NCI-H2081 treated with DMSO at 0.1 percent for 48 hours (cell line): ENCODE results near the gene TNPO3.

Source experiments
- DNase-seq: peaks from one replicate; lab custom pipeline; 2025; lab: John Stamatoyannopoulos, UW

Gene TNPO3

DNA sequence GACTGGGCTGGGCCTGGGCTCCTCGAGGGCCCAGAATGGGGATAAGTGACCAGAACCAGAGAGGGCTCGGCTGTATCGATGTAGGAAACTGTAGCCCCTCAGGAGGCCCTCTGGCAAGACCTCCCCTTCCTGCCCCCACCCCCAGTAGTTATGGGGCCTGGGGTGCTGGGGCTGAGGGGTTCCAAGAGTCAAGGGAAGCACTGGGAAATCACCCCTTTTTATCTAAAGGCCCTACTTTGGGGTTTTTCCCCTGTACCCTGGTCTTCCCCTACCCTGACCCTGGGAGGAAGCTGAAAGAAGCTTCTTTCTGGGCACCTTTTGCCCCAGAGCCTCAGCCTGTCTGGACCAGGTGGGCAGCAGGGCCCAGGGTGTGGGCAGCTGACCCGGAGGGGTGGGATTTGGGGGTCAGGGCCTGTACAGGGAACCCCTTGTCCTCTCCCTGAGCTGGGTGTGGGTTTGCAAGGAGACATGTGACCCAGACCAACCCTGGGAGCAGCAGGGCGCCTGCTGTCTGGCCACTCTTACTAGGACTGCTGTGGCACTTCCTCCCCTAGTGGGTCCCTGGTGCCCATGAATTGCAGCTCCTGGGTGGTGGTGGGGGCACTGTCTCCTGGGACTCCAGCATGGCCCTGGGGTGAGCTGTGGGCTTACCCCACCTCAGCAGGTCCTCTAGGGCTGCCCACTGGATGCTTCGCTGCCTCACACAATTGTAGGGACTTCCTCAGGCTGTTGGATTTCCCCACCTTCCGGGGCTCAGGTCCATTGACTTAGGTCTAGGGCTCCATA, 115.6 kb downstream of the TNPO3 start:
- DNase-seq, result no peak

DNA sequence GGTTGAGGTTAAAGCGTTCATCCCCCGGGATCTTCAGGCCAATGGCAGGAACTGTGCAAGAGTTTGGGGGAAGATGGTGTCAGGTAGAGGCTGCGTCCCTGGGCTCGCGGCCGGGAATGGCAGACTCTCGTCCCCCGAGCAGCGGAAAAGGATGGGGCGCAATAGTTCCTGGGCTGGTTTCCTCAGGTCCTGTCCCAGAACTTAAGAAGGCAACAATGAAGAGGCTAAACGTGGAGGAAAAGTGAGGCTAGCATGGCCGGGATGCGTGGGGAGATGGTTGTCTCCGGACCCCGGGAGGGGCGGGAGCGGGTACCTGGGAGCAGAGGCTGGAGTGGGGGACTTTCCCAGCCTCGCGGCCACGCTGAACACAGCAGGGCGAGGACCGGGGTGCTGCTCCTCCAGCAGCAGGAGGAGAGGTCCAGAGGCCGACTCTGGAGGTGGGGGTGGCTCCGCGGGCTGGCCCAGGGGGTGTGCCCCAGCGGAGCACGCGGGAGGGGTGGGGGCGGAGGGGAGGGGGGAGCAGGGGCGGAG, 116.3 kb downstream of the TNPO3 start:
- DNase-seq, result no peak

DNA sequence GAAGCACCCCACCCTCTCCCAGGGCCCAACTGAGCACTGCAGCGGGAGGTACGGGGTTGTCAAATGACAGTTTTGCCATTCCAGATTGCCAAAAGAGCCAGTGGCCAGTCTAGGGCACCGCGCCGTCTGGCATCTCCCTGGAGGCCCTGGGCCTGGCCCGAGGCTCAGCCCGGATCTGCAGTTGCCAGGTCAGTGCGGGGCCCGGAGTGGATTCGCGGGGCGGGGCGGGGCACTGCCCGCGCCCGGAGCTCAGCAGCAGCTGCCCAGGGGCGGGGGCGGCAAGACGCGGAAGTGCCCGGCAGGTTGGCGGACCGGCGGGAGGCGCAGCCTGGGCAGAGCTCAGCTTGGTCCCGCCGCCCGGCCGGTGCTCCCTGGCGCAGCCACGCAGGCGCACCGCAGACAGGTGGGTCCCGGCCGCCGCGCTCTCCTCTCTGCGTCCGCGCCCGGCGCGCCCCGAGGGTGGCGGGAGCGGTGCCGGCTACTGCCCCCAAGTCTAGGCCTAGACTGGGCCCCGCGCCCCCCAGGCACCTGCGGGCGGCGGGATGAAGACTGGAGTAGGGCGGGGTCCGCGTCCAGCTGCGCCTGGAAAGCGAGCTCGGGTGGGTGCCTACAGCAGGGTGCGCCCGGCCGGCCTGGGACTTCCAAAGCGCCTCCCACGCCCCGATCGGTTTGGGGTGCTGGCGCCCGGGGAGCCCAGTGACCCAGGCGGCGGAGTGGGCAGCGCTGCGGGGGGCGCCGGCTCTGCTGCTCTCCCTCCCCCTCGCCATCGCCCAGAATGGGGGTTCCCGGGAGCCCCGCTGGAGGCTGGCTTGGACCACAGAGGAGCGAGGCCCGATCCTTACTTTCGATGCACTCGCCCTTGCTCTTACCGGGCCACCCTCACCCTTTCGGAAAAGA, 117.0 kb downstream of the TNPO3 start, which contains the start of gene IRF5:
Gene IRF5, plus strand, starts transcription at position 281 of the 897 bp plus-strand sequence. CDS start 4,155 bp downstream, outside the sequence.
- DNase-seq, result no peak

DNA sequence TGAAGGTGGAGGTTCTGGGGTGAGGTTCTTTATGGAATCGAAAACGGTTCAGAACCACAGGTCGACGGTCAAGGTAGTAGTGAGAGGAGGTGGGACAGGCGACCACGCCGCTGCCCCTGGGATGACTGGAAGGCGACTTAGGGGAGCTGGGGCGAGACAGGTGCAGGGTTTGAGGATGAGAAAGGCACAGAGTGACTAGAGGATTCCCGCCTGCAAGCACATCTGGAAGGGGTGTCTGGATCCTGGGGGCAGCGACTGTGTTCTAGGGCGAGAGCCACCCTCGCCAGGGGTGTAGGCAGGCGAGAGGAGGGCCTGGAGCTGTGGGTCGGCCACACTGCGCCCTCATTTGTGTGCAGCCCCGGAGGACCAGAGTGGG, 117.7 kb downstream of the TNPO3 start:
- no peak for DNase-seq

DNA sequence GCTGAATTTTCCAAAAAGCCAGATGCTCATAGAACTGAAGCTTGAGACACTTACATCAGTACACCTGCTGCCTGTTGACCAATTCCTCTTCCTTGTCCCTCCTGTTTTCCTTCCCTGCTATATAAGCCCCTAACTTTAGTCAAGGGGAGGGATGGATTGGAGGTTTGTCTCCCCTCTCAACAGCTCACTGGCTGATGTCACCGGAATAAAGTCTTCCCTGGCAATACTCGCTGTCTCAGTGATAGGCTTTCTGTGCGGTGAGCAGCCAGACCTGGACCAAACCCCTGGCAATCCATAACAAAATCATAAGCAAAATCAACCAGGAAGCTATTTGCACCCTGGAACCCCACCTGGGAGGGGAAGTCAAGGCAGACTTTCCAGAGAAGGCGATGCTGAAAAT, 118.1 kb downstream of the TNPO3 start:
- no peak for DNase-seq

DNA sequence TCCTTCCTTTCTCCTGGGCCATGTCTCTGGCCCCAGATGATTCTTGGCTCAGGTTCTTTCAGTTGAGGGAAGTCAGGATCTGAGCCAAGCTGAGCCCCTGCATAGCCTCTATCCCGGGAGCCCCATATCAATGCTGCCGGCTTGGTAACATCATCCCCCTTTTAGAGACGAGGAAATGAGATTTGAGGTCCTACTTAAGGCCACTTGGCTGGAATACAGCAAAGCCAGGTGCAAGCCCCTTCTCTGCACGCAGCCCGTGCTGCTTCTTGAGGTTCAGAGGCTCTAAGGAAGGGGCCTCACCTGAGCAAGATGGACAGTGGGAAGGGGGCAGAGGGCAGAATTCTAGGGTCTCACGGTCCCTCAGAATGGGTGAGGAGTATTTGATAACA, 119.6 kb downstream of the TNPO3 start:
- no peak for DNase-seq

DNA sequence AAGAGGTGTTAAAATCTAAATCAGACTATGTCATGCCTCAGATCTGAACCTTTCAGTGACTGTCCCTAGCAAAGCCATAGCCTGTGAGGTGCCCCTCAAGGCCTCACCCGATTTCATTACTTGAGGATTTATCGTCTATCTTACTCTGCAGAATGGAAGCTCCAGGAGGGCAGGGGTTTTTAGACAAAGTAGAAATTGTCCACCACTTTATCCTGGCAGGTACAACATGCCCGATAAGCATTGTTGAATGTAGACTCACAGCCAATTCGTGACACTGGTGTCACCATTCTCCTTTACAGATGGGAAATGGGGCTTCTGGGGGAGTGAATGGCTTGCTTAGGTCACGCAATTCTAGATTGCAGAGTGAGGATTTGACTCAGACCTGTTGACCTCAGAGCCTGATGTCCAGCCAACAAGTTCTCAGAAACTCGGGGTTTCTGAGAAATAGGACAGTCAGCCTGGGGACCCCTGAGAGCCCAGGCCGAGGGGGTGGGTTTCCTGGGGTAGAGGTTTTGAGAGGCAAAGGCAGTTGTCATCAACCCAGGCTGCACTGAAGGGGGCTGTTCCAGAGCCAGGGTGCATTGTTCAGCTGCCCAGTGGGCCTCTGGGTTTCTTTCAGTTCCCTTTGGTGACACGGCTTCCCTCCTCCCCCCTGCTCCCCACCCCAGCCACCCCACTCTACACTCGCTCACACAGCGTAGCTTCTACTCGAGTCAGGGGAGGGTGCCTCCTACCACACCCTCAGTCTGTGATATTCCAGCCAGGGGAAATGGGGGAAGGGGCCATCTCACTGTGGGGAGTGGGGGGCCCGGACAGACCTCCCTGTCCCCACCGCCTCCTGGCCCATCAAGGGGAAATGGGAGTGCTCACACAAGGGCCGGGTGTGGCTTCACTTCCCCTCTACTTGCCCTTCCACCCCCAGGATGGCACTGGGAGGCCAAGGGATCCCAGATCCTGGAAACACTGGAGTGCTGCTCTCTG, 120.3 kb downstream of the TNPO3 start:
- DNase-seq, result no peak

DNA sequence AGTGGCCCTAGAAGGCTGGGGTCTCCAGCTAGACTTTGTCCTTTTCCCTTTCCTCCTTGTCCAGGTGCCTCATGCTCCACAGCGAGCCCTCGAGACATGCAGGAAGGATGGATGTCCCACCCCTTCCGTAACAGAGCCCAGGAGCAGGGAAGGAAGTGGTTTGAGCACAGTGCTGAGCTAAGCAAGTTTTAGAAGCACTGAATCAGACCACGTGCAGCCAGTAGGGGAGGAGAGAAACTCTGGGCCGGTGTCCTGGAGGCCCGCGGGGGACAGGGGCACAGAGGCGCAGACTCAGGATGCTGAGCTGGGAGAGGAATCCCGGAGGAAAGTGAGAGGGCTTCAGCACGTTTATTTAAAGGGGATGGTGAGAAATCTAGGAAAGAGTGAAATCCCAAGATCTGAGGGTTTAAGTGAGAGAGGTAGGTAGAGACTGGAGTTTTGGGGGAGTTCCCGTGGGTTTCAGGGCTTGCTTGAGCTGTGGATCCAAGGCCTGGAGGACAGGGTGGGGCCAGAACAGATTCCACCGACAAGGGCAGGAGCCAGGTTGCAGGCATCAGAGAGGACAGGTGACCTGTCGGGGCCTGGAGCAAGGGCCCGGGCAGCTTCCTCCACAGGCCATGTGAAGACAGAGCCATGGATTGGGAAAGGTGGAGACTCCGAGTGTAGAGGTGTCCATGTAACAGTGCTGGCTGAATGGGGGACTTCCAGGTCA, 121.6 kb downstream of the TNPO3 start:
- no peak for DNase-seq

DNA sequence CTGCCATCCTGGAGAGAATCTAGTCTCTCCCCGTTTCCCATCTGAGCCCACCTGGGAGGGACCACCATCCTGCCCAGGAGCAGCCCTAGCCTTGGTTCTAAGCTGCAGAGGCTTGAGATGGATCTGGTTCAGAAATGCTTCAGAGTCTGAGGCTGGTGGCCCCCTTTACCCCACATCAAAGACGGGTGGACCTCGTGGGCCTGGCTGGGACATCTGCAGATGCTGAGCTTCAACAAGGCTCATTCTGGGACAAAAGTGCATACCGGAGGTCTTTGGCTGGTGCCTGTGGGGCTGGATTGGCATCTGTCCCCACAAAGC, 122.1 kb downstream of the TNPO3 start:
- DNase-seq, result no peak

DNA sequence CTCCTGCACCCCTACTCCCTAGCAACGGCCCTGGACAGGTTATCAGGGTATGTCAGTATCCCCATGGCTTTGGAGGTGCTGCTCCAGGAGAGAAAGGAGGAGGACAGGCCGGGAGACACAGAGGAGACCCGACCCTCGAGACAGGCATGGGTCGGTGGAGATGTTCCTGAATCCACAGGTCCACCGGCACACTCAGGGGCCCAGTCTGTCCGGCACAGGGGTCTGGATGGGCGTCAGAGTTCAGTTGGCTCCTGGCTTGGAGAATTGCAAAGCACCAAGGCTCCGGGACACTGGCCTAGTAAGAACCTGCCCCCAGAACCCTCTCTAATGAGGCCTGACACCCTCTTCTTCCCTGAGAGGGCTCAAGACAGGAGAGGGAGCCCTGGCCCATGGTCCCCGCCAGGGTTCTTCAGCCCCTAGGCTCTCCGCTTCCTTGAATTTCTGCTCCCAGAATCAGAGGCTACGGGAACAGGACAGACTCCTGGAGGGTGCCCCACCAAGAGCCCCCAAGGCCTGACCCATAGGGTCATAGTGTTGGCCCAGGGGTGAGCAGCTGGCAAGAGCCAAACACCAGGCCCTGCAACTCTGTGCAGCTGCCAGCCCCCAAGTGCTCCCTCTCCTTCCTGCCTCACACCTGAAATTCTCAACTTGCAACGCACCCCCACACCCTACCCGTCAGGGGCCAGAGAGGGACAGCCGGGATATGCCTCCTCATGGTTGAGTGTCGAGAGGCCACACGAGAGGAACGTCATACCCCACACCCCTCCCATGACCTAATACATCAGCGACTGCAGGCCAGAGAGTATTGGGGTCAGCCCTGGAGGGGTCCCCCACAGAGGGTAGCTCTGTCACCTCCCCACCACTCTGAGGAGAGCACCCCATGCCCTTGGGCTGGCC, 122.7 kb downstream of the TNPO3 start:
- DNase-seq, result no peak

DNA sequence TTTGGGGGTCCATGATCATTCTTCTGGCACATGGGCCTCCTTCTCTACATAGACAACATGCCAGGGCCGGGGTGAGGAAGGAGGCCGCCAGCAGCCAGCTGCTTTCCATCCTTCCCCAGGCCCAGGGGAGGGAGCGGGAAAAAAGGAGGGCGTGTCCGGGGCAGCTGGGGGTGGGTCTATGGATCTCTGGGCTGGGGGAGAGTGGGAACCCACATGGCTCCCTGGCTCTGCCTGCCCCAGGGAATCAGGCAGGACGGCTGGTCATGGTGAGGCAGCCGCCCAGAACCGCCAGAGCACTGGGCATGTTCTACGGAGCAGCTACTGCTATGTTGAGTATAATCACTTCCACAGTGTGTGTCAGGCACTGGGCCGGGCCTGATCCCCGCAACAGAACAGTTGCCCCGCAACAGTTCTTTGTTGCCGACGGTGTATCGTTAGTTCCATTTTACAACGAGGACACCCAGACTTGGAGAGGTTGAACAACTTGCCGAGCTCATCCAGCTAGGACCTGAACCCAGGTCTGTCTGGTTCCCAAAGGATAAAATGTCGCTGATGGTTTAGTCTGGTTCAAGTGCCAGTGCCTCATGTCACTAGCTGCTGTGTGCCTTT, 123.6 kb downstream of the TNPO3 start:
- DNase-seq, result no peak

DNA sequence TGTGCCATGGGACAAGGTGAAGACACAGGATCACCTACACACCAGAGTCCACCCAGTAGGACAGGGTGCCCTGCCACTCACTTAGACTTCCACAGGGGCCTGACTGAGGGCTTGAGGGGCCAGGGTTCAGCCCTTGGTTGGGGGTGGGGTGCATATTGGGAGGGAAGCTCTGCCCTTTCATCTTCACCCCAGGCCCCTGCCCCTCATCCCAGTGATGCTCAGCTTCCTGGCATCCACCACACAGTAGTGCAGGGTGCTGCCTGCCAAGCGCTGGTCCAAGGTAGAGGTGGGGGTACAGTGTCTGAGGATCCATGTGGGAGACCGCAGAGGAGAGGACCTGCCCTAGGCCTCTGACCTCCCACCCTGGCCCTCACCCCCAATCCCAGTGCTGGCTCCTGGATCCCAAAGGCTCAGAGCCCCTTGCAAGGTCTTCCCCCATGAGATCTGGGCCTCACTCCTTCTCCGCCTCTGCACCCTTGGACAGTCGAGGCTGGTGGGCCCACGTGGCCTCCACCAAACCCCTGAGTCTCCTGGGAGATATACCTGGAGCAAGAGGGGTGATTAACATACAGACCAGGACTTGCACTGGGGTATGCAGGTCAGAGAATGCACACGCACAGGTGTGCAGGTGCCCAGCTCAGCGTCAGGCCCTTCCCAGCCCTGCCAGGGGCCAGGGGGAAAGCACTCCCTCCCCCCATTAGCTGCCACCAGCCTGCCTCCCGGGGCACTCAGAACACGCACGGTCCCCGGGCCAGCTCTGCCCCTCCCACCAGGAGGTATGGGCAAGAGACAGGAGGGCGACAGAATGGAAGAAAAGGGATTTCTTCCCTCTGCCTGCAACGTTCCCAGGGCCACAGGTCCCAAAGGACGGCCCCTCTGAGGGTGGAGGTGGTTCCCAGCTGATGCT, 125.8 kb downstream of the TNPO3 start:
- no peak for DNase-seq

DNA sequence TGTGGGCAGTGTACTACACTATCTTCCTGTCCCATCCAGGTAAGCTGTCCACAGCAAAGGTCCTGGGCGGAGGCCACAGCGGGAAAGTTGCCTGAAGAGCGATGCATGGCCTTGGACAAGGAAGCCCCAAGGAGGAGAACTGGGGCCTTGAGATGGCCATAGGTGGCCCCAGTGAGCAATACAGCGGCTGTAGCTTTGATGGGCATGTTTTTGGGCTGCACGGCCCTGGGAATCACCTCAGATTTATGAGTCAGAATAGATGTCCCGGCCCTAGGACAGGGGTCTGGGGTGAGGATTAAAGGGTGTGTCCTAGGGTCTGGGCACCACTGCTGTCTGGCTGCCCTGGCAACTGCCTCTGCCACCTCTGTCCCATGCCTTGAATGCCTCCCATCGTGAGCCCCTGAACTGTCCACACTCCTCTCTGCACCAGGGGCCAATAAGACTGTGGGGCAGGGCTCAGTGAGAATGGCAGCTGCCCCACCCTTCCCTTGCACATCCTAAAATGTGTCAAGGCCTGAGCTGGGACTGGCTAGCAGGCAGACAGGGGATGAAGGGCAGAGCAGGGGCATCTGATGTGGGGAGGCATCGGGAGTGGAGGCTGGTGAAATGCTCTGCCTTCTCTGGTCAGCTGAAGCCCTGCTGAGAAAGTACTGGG, 126.6 kb downstream of the TNPO3 start:
- no peak for DNase-seq

DNA sequence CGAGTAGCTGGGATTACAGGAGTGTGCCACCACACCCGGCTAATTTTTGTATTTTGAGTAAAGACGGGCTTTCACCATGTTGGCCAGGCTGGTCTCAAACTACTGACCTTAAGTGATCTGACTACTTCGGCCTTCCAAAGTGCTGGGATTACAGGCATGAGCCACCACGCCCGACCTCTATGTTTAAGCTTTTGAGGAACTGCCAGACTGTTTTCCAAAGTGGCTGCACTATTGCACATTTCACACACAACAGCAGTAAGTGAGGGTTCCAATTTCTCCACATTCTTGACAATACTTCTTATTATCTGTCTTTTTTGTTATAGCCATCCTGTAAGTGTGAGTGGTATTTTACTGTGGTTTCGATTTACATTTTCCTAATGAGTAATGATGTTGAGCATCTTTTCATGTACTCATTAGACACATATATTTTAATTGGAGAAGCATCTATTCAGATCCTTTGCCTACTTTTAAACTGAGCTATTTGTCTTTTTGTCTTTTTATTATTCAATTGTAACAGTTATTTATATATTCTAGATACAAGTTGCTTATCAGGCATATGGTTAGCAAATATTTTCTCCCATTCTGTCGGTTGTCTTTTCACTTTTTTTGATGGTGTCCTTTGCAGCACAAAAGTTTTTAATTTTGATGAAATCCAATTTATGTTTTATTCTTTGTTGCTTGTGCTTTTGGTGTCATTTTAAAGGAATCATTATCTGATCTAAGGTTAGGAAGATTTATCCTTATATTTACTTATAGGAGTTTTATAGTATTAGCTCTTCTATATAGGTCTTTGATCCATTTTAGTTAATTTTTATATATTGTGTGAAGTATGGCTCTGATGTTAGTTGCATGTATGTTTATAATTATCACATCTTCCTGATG, 130.0 kb downstream of the TNPO3 start:
- no peak for DNase-seq

DNA sequence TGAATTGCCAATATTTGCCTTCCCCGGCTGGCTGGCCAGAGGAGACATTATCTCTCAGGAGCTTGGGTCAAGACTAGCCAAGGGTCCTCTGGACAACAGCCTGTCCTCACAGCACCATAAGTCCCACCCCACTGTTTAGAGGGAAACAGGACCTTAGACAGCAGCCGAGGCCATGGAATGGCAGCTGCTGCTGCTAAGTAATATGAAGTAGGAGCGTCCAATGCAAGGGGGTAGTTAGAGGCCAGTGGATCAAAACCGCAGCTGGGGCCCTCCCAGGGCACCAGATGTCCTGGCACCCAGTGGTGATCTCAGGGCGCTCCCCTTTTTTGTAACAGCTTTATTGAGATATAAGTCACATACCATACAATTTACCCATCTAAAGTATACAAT, 131.5 kb downstream of the TNPO3 start:
- no peak for DNase-seq

DNA sequence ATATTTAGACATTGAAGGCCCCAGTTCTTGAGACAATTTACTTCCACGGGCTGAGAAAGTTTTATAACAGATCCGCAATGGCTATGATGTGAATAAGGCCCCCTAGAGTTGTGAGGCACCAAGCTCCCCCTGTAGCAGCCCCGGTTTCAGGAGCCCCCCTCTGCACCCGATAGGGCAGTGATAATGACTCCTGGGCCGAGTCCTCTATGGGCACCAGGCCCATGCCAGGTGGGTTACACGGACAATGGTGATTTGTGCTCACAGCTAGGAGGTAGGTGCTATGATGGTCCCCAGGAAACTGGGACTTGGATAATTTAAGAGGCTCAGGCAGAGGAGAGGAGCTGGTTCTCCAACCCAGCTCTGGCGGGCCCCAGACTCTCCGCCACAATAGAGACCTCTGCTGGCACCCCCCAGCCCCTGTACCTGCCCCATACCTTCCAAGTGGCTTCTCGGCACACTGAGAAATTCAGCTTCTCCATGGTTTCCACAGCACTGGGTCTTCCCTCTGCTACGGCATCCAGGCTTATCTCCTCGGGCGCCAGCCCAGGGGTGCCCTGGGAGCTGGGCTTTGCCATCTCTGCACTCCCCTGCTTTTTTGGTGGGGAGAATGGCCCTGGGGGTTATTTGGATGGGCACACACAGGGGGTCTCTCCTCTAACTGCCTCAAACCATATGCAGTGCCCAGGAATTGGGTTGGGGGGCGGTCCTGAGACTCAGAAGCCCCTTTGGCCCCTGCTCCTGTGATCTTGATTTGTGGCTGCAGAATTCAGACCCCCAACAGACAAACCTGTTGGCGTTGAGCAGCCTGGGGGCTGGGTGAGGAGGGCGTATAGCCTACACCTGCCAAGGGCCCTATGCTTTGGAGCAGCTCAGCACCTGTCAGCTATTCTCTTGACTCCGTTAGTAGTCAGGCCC, 132.2 kb downstream of the TNPO3 start:
- DNase-seq, result no peak
